K562 (cell line): ENCODE measurements around the gene ZNF646. TPM values are rescaled to one million over a fixed set of nuclear protein-coding genes. Genes with fewer than 3 reads are reported as not detected.

Experiments
- HINFP ChIP-seq: fragments of 450-650 bp; conservative IDR thresholded peaks from 2 replicates; pipeline ENCODE4 v1.6.1; 2016; ENCODE audit warnings: missing genetic modification characterization, low read depth, mild to moderate bottlenecking, control low read depth, missing compliant biosample characterization
- MCM3 ChIP-seq: fragments of 450-650 bp; IDR thresholded peaks from 2 replicates; pipeline ENCODE4 v1.6.1; 2016
- MEIS2 ChIP-seq: fragments of 450-650 bp; IDR thresholded peaks from 2 replicates; pipeline ENCODE4 v1.6.1; 2014; ENCODE audit warnings: mild to moderate bottlenecking; ENCODE audit not compliant: partially characterized antibody
- POLR2AphosphoS5 ChIP-seq: IDR thresholded peaks from 2 replicates; pipeline ENCODE4 v1.6.1; 2011; ENCODE audit warnings: mild to moderate bottlenecking, low read depth, low read length, moderate library complexity; ENCODE audit not compliant: control insufficient read depth, insufficient read depth
- SMARCC2 ChIP-seq: fragments of 450-650 bp; IDR thresholded peaks from 2 replicates; pipeline ENCODE4 v1.6.1; 2017; ENCODE audit warnings: antibody characterized with exemption, moderate library complexity, mild to moderate bottlenecking, low read depth
- TCF3 ChIP-seq: sonication (generic); formaldehyde crosslinking; IDR thresholded peaks from 2 replicates; pipeline ENCODE4 v1.4.0; 2020; ENCODE audit warnings: mild to moderate bottlenecking, missing genetic modification reagents
- ZNF217 ChIP-seq: sonication (generic); formaldehyde crosslinking; IDR thresholded peaks from 2 replicates; pipeline ENCODE4 v1.8.0; 2022; ENCODE audit warnings: mild to moderate bottlenecking, missing genetic modification reagents
- ZNF23 ChIP-seq: fragments of 250-450 bp; sonication (Bioruptor Pico); IDR thresholded peaks from 2 replicates; pipeline ENCODE4 v1.4.0; 2020; ENCODE audit warnings: mild to moderate bottlenecking
- ZNF644 ChIP-seq: fragments of 200-800 bp; sonication (Bioruptor generic); IDR thresholded peaks from 2 replicates; pipeline ENCODE4 v1.6.1; 2016; ENCODE audit warnings: low read depth, missing genetic modification characterization, missing compliant biosample characterization
- ZNF707 ChIP-seq: fragments of 250-450 bp; sonication (Bioruptor Pico); conservative IDR thresholded peaks from 2 replicates; pipeline ENCODE4 v1.8.0; 2022; ENCODE audit warnings: inconsistent platforms, mild to moderate bottlenecking, moderate library complexity
- polyA plus RNA-seq, 8 experiments: library from polyadenylated mRNA; depleted of rRNA in 4 of 8; stranded (reverse) in 5 of 8; unstranded in 3 of 8; fragments of >200 nt; fragmentation: Nextera tagmentation in 2 of 8; fragmentation: Illumina TruSeq in 1 of 8; extraction: Ambion mirVana in 2 of 8; extraction: Trizol in 1 of 8; gene quantifications; 2 replicates each; pipeline versions ENCODE4 v1.2.1 to v1.2.3, GENCODE V29; 2011 to 2014; ENCODE audit warnings: inconsistent platforms in 1 of 8, missing spikeins in 1 of 8
- total RNA-seq, 7 experiments: library from RNA; depleted of rRNA in 6 of 7; stranded (reverse); fragments of >200 nt in 6 of 7; fragmentation: Illumina TruSeq in 2 of 7; extraction: Trizol in 2 of 7; gene quantifications; 2 replicates each; pipeline versions ENCODE4 v1.2.1 to v1.2.3, GENCODE V29; 2011 to 2021; ENCODE audit warnings: low replicate concordance in 1 of 7
- TF ChIP-seq, protein P1 (sequence below): fragments of 450-650 bp; IDR thresholded peaks from 2 replicates; pipeline ENCODE4 v1.6.1; 2016; ENCODE audit warnings: mild to moderate bottlenecking, moderate library complexity
- TF ChIP-seq, protein P2 (sequence below): sonication (generic); formaldehyde crosslinking; IDR thresholded peaks from 2 replicates; pipeline ENCODE4 v1.8.0; 2022; ENCODE audit warnings: missing genetic modification reagents, mild to moderate bottlenecking, borderline replicate concordance

Gene ZNF646
- total and polyA plus RNA-seq, 9 of the 15 experiments (the other 6 are each of a cell fraction or from before 2014, with no cell fraction given): 0.08 to 20.6 (median 8.0) TPM

DNA sequence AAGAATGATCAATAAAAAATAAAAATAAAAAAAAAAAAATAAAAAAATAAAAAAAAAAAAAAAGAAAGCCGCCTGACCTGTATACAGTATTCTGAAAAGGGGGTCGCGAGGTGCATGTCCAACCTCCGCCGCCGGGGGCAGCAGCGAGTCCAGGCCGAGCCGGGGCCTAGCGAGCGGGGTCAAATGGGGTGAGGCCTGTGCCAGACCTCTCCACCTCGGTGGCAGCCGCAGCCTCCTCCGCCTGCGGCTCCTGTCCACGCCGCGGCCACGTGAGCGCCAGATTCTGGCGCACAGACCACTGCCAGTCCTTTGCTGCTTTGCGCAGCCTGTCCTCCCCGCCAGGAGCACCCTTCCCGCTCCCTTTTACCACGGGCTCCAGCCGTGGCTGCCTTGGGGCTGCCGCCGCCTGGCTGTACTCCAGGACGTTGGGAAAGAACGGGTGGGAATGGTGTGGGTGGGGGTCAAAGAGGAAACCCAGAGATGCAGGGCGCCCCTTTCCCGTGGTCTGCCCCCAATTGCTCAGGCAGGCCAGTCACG is 31.5 kb downstream of the ZNF646 start (continued):
- TF ChIP-seq, protein P1, sequence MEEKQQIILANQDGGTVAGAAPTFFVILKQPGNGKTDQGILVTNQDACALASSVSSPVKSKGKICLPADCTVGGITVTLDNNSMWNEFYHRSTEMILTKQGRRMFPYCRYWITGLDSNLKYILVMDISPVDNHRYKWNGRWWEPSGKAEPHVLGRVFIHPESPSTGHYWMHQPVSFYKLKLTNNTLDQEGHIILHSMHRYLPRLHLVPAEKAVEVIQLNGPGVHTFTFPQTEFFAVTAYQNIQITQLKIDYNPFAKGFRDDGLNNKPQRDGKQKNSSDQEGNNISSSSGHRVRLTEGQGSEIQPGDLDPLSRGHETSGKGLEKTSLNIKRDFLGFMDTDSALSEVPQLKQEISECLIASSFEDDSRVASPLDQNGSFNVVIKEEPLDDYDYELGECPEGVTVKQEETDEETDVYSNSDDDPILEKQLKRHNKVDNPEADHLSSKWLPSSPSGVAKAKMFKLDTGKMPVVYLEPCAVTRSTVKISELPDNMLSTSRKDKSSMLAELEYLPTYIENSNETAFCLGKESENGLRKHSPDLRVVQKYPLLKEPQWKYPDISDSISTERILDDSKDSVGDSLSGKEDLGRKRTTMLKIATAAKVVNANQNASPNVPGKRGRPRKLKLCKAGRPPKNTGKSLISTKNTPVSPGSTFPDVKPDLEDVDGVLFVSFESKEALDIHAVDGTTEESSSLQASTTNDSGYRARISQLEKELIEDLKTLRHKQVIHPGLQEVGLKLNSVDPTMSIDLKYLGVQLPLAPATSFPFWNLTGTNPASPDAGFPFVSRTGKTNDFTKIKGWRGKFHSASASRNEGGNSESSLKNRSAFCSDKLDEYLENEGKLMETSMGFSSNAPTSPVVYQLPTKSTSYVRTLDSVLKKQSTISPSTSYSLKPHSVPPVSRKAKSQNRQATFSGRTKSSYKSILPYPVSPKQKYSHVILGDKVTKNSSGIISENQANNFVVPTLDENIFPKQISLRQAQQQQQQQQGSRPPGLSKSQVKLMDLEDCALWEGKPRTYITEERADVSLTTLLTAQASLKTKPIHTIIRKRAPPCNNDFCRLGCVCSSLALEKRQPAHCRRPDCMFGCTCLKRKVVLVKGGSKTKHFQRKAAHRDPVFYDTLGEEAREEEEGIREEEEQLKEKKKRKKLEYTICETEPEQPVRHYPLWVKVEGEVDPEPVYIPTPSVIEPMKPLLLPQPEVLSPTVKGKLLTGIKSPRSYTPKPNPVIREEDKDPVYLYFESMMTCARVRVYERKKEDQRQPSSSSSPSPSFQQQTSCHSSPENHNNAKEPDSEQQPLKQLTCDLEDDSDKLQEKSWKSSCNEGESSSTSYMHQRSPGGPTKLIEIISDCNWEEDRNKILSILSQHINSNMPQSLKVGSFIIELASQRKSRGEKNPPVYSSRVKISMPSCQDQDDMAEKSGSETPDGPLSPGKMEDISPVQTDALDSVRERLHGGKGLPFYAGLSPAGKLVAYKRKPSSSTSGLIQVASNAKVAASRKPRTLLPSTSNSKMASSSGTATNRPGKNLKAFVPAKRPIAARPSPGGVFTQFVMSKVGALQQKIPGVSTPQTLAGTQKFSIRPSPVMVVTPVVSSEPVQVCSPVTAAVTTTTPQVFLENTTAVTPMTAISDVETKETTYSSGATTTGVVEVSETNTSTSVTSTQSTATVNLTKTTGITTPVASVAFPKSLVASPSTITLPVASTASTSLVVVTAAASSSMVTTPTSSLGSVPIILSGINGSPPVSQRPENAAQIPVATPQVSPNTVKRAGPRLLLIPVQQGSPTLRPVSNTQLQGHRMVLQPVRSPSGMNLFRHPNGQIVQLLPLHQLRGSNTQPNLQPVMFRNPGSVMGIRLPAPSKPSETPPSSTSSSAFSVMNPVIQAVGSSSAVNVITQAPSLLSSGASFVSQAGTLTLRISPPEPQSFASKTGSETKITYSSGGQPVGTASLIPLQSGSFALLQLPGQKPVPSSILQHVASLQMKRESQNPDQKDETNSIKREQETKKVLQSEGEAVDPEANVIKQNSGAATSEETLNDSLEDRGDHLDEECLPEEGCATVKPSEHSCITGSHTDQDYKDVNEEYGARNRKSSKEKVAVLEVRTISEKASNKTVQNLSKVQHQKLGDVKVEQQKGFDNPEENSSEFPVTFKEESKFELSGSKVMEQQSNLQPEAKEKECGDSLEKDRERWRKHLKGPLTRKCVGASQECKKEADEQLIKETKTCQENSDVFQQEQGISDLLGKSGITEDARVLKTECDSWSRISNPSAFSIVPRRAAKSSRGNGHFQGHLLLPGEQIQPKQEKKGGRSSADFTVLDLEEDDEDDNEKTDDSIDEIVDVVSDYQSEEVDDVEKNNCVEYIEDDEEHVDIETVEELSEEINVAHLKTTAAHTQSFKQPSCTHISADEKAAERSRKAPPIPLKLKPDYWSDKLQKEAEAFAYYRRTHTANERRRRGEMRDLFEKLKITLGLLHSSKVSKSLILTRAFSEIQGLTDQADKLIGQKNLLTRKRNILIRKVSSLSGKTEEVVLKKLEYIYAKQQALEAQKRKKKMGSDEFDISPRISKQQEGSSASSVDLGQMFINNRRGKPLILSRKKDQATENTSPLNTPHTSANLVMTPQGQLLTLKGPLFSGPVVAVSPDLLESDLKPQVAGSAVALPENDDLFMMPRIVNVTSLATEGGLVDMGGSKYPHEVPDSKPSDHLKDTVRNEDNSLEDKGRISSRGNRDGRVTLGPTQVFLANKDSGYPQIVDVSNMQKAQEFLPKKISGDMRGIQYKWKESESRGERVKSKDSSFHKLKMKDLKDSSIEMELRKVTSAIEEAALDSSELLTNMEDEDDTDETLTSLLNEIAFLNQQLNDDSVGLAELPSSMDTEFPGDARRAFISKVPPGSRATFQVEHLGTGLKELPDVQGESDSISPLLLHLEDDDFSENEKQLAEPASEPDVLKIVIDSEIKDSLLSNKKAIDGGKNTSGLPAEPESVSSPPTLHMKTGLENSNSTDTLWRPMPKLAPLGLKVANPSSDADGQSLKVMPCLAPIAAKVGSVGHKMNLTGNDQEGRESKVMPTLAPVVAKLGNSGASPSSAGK: peak; percentile 98
- no peak for TF ChIP-seq POLR2AphosphoS5
- TF ChIP-seq ZNF23 (CRISPR knock-in tag): no peak
- TF ChIP-seq HINFP (tag): no peak
- no peak for TF ChIP-seq ZNF707 (CRISPR knock-in tag)
- TF ChIP-seq, protein P2, sequence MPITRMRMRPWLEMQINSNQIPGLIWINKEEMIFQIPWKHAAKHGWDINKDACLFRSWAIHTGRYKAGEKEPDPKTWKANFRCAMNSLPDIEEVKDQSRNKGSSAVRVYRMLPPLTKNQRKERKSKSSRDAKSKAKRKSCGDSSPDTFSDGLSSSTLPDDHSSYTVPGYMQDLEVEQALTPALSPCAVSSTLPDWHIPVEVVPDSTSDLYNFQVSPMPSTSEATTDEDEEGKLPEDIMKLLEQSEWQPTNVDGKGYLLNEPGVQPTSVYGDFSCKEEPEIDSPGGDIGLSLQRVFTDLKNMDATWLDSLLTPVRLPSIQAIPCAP: no peak
- no peak for TF ChIP-seq MCM3
- TF ChIP-seq MEIS2: peak; percentile 8
- no peak for TF ChIP-seq ZNF217
- no peak for TF ChIP-seq TCF3 (CRISPR knock-in tag)
- TF ChIP-seq ZNF644 (tag): no peak
- TF ChIP-seq SMARCC2: no peak
